Esophagus squamous epithelium (tissue), 5 donors: ENCODE results near the gene EFHC1. TPM values are rescaled to one million over a fixed set of nuclear protein-coding genes. Genes with fewer than 3 reads are reported as not detected.
A peak's percentile ranks its signal among the peaks of the same experiment; 100 is the strongest.
"Not testable (repeated sequence)": the region's sequence is repeated elsewhere in the genome, so short reads cannot be mapped to it uniquely, and the experiment has no call there.

Experiments
- DNase-seq: peaks from one replicate; lab custom pipeline; 2025; lab: John Stamatoyannopoulos, UW
- H3K27ac ChIP-seq, 4 donors: fragments of 200-600 bp; sonication (generic); one replicate each; pipeline ENCODE4 v1.5.1; 2016 to 2019; ENCODE audit warnings: mild to moderate bottlenecking in 1 of 4
- H3K27me3 ChIP-seq, 4 donors: fragments of 200-600 bp; sonication (generic); 1 replicate in 3 of 4; 2 replicates in 1 of 4; pipeline versions ENCODE4 v1.5.1 to v1.6.0; 2017 to 2021; ENCODE audit warnings: antibody characterized with exemption in 1 of 4
- H3K36me3 ChIP-seq, 3 donors: fragments of 200-600 bp; sonication (generic); one replicate each; pipeline ENCODE4 v1.5.1; 2016 to 2019
- H3K4me1 ChIP-seq, 3 donors: fragments of 200-600 bp; sonication (generic); one replicate each; pipeline ENCODE4 v1.5.1; 2017 to 2019
- H3K4me3 ChIP-seq, 4 donors: fragments of 200-600 bp; sonication (generic); 1 replicate in 3 of 4; 2 replicates in 1 of 4; pipeline ENCODE4 v1.5.1; 2016 to 2019; ENCODE audit warnings: mild to moderate bottlenecking in 2 of 4, moderate library complexity in 1 of 4
- H3K9me3 ChIP-seq, 3 donors: fragments of 200-600 bp; sonication (generic); one replicate each; pipeline ENCODE4 v1.5.1; 2016 to 2019
- POLR2A ChIP-seq, 4 donors: fragments of 450-650 bp; IDR thresholded peaks; one replicate each; pipeline ENCODE4 v1.6.1; 2017; ENCODE audit warnings: antibody characterized with exemption in 4 of 4, mild to moderate bottlenecking in 4 of 4, moderate library complexity in 3 of 4
- WGBS, 2 donors: methylation state at CpG; one replicate each; pipeline ENCODE4 v1.1.5; 2018; 5-methylcytosine and 5-hydroxymethylcytosine counted together
- intact Hi-C: fragments of 100-400 bp; cut with DNase I; formaldehyde crosslinking; loops from one replicate; pipeline ENCODE4 v1.15.0; 2022
- total RNA-seq, 4 donors: library from RNA; depleted of rRNA; stranded (reverse); fragments of >200 nt; gene quantifications; one replicate each; pipeline ENCODE4 v1.1.0, GENCODE V29; 2016
- TF ChIP-seq, protein P1 (sequence below), 6 experiments: fragments of 450-650 bp in 4 of 6; fragments of 200-600 bp in 2 of 6; sonication (generic) in 2 of 6; IDR thresholded peaks; one replicate each; pipeline ENCODE4 v1.5.1; 2016 to 2019; ENCODE audit warnings: antibody characterized with exemption in 6 of 6, mild to moderate bottlenecking in 4 of 6, moderate library complexity in 4 of 6
- donor health status: DM: yes; HTN: yes; CAD: no.

EFHC1 gene
- total RNA-seq, 4 donors from 2014 or later = 4.0 to 17.5 (median 9.9) TPM

DNA sequence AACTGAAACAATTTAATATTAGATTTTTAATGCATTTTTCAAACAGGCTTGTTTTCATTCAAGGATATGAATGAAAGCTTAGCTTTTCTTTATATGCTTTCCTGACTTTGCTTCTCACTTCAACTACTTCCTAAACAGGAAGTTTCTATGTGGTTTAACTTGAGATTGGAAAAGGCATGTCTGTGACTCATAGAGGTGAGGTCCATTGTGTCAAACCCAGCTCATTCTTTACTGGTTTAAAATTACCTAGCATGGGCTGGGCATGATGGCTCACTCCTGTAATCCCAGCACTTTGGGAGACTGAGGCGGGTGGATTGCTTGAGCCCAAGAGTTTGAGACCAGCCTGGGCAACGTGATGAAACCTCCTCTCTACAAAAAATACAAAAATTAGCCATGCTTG, 34.4 kb downstream of the EFHC1 start:
- Histone ChIP-seq H3K36me3 (peaks cover 0 to 4% (median 0%) of the 10 kb centered on the region in 3 donors), H3K4me3 (no peak overlapping the region), H3K27me3 (no peaks in the 10 kb centered on the region), H3K27ac (peak overlapping the region in 2 of 4 donors; percentile 28 to 74), H3K9me3 (peaks cover 0 to 14% (median 11%) of the 10 kb centered on the region in 3 donors), H3K4me1 (peaks cover 0 to 4% (median 0%) of the 10 kb centered on the region in 3 donors)
- DNase-seq = no peak
- TF ChIP-seq POLR2A (IDR thresholded peaks at IDR 0.05) = no peak
- TF ChIP-seq, protein P1, sequence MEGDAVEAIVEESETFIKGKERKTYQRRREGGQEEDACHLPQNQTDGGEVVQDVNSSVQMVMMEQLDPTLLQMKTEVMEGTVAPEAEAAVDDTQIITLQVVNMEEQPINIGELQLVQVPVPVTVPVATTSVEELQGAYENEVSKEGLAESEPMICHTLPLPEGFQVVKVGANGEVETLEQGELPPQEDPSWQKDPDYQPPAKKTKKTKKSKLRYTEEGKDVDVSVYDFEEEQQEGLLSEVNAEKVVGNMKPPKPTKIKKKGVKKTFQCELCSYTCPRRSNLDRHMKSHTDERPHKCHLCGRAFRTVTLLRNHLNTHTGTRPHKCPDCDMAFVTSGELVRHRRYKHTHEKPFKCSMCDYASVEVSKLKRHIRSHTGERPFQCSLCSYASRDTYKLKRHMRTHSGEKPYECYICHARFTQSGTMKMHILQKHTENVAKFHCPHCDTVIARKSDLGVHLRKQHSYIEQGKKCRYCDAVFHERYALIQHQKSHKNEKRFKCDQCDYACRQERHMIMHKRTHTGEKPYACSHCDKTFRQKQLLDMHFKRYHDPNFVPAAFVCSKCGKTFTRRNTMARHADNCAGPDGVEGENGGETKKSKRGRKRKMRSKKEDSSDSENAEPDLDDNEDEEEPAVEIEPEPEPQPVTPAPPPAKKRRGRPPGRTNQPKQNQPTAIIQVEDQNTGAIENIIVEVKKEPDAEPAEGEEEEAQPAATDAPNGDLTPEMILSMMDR (IDR thresholded peaks at IDR 0.05) = no peak
- intact Hi-C loops = no loop called here
- WGBS, 2 donors = 48% methylated on average over 2 of the region's 2 CpGs; no CpG with 5 or more reads in 1 of the 2 donors

DNA sequence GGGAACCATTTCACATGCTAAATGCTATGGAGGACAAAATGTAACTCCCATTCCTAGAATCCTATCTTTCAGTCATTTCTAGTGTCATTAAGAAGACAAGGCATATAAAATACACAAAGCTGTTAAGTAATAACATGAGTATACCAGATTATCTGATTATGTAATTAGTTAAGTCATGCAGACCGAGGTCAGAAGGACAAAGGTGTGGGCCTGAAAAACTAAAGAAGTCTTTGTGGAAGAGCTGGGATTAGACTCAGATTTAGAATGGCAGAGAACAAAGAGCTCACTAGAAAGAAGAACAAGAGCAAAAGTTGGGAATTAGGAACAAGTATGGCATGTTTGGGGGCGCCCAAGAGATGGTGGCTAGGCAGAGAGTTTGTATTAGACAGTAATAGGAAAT, 37.0 kb downstream of the EFHC1 start:
- intact Hi-C loops = no loop called here
- Histone ChIP-seq H3K36me3 (no peaks in the 10 kb centered on the region), H3K9me3 (no peaks in the 10 kb centered on the region), H3K27ac (no peak overlapping the region), H3K4me1 (peaks cover 0 to 4% (median 0%) of the 10 kb centered on the region in 3 donors), H3K27me3 (no peaks in the 10 kb centered on the region), H3K4me3 (no peak overlapping the region)
- no peak for TF ChIP-seq POLR2A (IDR thresholded peaks at IDR 0.05)
- TF ChIP-seq, protein P1 (IDR thresholded peaks at IDR 0.05) = no peak
- WGBS, 2 donors = 72 to 84% methylated on average over 2 of the region's 2 CpGs
- no peak for DNase-seq

DNA sequence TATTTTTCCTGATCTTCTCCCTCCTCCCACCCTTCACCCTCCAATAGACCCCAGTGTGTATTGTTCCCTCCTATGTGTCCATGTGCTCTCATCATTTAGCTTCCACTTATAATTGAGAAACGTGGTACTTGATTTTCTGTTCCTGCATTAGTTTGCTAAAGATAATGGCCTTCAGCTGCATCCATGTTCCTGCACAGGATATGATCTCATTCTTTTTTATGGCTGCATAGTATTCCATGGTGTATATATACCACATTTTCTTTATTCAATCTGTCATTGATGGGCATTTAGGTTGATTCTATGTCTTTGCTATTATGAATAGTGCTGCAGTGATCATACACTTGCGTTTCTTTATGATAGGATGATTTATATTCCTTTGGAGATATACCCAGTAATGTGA, 41.1 kb downstream of the EFHC1 start:
- 85 to 88% methylated on average over 2 of the region's 2 CpGs for WGBS, 2 donors
- H3K4me1 ChIP-seq, H3K36me3 ChIP-seq, DNase-seq, H3K27me3 ChIP-seq, H3K27ac ChIP-seq, H3K9me3 ChIP-seq, intact Hi-C loops, H3K4me3 ChIP-seq: not testable (repeated sequence)

DNA sequence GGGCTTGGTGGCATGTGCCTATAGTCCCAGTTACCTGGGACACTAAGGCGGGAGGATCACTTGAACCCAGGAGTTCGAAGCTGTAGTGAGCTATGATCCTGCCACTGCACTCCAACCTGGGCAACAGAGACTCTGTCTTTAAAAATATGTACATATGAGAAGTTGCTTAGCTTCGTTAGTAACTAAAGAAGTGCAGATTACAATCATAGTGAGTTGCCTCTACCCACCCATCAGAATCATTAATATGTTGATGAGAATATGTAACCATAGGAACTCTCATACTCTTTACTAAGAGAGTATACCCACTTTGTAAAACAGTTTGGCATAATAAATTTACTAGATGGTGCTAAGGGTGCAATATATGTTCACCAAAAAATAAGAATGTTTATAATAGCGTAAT, 54.0 kb downstream of the EFHC1 start:
- intact Hi-C loops = no loop called here
- no peaks in the 10 kb centered on the region for H3K36me3 ChIP-seq
- H3K4me3 ChIP-seq = no peak overlapping the region
- H3K27ac ChIP-seq = no peak overlapping the region
- H3K9me3 ChIP-seq = no peaks in the 10 kb centered on the region
- 93 to 94% methylated on average over 4 of the region's 4 CpGs for WGBS, 2 donors
- TF ChIP-seq POLR2A (IDR thresholded peaks at IDR 0.05) = no peak
- TF ChIP-seq, protein P1 (IDR thresholded peaks at IDR 0.05) = no peak
- H3K27me3 ChIP-seq = no peaks in the 10 kb centered on the region
- H3K4me1 ChIP-seq = no peaks in the 10 kb centered on the region
- no peak for DNase-seq

DNA sequence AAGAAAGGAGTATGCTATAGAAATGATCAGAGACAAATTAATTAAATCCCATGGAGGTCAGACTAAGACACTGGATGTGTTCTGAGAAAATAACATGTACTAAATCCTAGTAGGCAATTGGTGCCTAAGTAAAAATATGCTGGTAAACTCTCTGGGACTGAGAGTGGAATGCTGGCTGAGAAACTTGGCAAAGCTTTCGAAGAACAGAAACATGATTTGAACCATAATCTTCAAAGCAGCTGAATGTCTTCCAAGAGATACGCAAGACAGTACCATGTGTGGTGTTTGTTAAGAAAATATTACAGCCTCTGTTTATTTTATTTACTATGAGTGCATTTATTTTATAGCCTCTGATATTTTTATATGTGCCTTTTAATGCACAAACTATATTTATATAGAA, 55.2 kb downstream of the EFHC1 start:
- no peak for DNase-seq
- Histone ChIP-seq H3K4me1 (no peaks in the 10 kb centered on the region), H3K36me3 (peaks cover 0 to 4% (median 0%) of the 10 kb centered on the region in 3 donors), H3K27me3 (no peaks in the 10 kb centered on the region), H3K27ac (no peak overlapping the region), H3K9me3 (no peaks in the 10 kb centered on the region), H3K4me3 (no peak overlapping the region)
- intact Hi-C loops = no loop called here
- WGBS, 2 donors = 71 to 77% methylated on average over 2 of the region's 2 CpGs
- no peak for TF ChIP-seq POLR2A (IDR thresholded peaks at IDR 0.05)
- TF ChIP-seq, protein P1 (IDR thresholded peaks at IDR 0.05) = no peak
